DOHH2 (cell line): ENCODE data around the gene NUPR1.
"Not testable (repeated sequence)": the region's sequence is repeated elsewhere in the genome, so short reads cannot be mapped to it uniquely, and the experiment has no call there.

Experiments used
- H3F3A ChIP-seq: fragments of 200-600 bp; sonication (generic), shearing (Covaris generic); 2 replicates; pipeline ENCODE4 v1.6.0; 2016; ENCODE audit warnings: antibody characterized with exemption, mild to moderate bottlenecking; ENCODE audit not compliant: control insufficient read depth, insufficient read depth
- H3K27ac ChIP-seq: fragments of 200-600 bp; sonication (generic); 2 replicates; pipeline ENCODE4 v1.5.1; 2014; ENCODE audit warnings: low read depth, mild to moderate bottlenecking, low read length, moderate library complexity
- H3K27me3 ChIP-seq: fragments of 200-600 bp; sonication (generic); 2 replicates; pipeline ENCODE4 v1.6.1; 2014; ENCODE audit warnings: mild to moderate bottlenecking, low read length, mixed read lengths; ENCODE audit not compliant: control insufficient read depth
- H3K36me3 ChIP-seq: fragments of 200-600 bp; sonication (generic); 2 replicates; pipeline ENCODE4 v1.6.1; 2014; ENCODE audit warnings: mild to moderate bottlenecking, low read length, moderate library complexity, mixed read lengths; ENCODE audit not compliant: control insufficient read depth
- H3K4me1 ChIP-seq: fragments of 200-600 bp; sonication (generic); 2 replicates; pipeline ENCODE4 v1.6.1; 2014; ENCODE audit warnings: mild to moderate bottlenecking, low read length, mixed read lengths; ENCODE audit not compliant: control insufficient read depth
- H3K4me2 ChIP-seq: fragments of 200-600 bp; sonication (generic); 2 replicates; pipeline ENCODE4 v1.6.0; 2014; ENCODE audit warnings: mild to moderate bottlenecking, low read length, moderate library complexity
- H3K4me3 ChIP-seq: fragments of 200-600 bp; sonication (generic); 2 replicates; pipeline ENCODE4 v1.5.1; 2014; ENCODE audit warnings: mild to moderate bottlenecking, low read length, mixed read lengths
- H3K79me2 ChIP-seq: fragments of 200-600 bp; sonication (generic); 2 replicates; pipeline ENCODE4 v1.6.1; 2014; ENCODE audit warnings: mild to moderate bottlenecking, low read length, mixed read lengths; ENCODE audit not compliant: control insufficient read depth
- H3K9me2 ChIP-seq: fragments of 200-600 bp; sonication (generic); replicated peaks from 2 replicates; pipeline ENCODE4 v1.6.1; 2014; ENCODE audit warnings: mild to moderate bottlenecking, low read length, mixed read lengths; ENCODE audit not compliant: control insufficient read depth
- H3K9me3 ChIP-seq: fragments of 200-600 bp; sonication (generic); 2 replicates; pipeline ENCODE4 v1.6.1; 2014; ENCODE audit warnings: antibody characterized with exemption, low read length, mixed read lengths; ENCODE audit not compliant: control insufficient read depth, insufficient read depth
- H4K20me1 ChIP-seq: fragments of 200-600 bp; sonication (generic); 2 replicates; pipeline ENCODE4 v1.6.0; 2014; ENCODE audit warnings: low read depth, mild to moderate bottlenecking, antibody characterized with exemption, low read length, moderate library complexity; ENCODE audit not compliant: control insufficient read depth, insufficient read depth
- CTCF ChIP-seq: fragments of 200-600 bp; sonication (generic); IDR thresholded peaks from one replicate; pipeline ENCODE4 v1.5.1; 2014; ENCODE audit warnings: antibody characterized with exemption, mild to moderate bottlenecking, low read depth, low read length; ENCODE audit not compliant: poor library complexity, severe bottlenecking
- EZH2phosphoT487 ChIP-seq: fragments of 200-600 bp; sonication (generic); IDR thresholded peaks from 2 replicates; pipeline ENCODE4 v1.6.1; 2017; ENCODE audit warnings: borderline replicate concordance, mild to moderate bottlenecking, antibody characterized with exemption, low read length, moderate library complexity, mixed read lengths

NUPR1 gene

GRCh38 chr16:28502290-28502689, 36.5 kb downstream of the NUPR1 start:
- H3K9me3 ChIP-seq: no peaks in the 10 kb centered on the region
- no peak for TF ChIP-seq CTCF
- TF ChIP-seq EZH2phosphoT487: no peak
- no peak overlapping the region for H3K4me2 ChIP-seq
- H3K27me3 ChIP-seq: peaks cover 36% of the 10 kb centered on the region
- no peaks in the 10 kb centered on the region for H3K36me3 ChIP-seq
- H3K27ac ChIP-seq: no peak overlapping the region
- H4K20me1 ChIP-seq: no peaks in the 10 kb centered on the region
- no peaks in the 10 kb centered on the region for H3F3A ChIP-seq
- H3K4me1 ChIP-seq: 0 out of 2 replicates have a peak, but pooled peaks cover 5% of the 10 kb centered on the region
- H3K79me2 ChIP-seq: no peaks in the 10 kb centered on the region
- H3K9me2 ChIP-seq: no peaks in the 10 kb centered on the region
- no peak overlapping the region for H3K4me3 ChIP-seq

GRCh38 chr16:28501258-28502232, 37.2 kb downstream of the NUPR1 start:
- Histone ChIP-seq H3K79me2 (no peaks in the 10 kb centered on the region), H3K9me2 (no peaks in the 10 kb centered on the region), H3F3A (no peaks in the 10 kb centered on the region), H3K4me1 (0 out of 2 replicates have a peak, but pooled peaks cover under 1% of the 10 kb centered on the region), H4K20me1 (no peaks in the 10 kb centered on the region), H3K4me2 (no peak overlapping the region), H3K9me3 (no peaks in the 10 kb centered on the region), H3K4me3 (no peak overlapping the region), H3K27me3 (peaks cover 28% of the 10 kb centered on the region), H3K36me3 (no peaks in the 10 kb centered on the region), H3K27ac (no peak overlapping the region)
- TF ChIP-seq EZH2phosphoT487 (no peak), CTCF (no peak)

- not testable (repeated sequence) for H3K4me3 ChIP-seq, H3K36me3 ChIP-seq, H4K20me1 ChIP-seq, H3F3A ChIP-seq, H3K9me3 ChIP-seq, H3K27ac ChIP-seq, H3K4me2 ChIP-seq, H3K4me1 ChIP-seq, H3K9me2 ChIP-seq, H3K79me2 ChIP-seq
- peaks cover 19% of the 10 kb centered on the region for H3K27me3 ChIP-seq
Observed at GRCh38 chr16:28500476-28501180, 38.1 kb downstream of the NUPR1 start.

GRCh38 chr16:28499854-28500253, 38.9 kb downstream of the NUPR1 start:
- no peak overlapping the region for H3K4me2 ChIP-seq
- no peaks in the 10 kb centered on the region for H3K9me2 ChIP-seq
- H3K27ac ChIP-seq: no peak overlapping the region
- TF ChIP-seq CTCF (no peak), EZH2phosphoT487 (no peak)
- H3K36me3 ChIP-seq: no peaks in the 10 kb centered on the region
- no peak overlapping the region for H3K4me3 ChIP-seq
- H3F3A ChIP-seq: no peaks in the 10 kb centered on the region
- peaks cover 14% of the 10 kb centered on the region for H3K27me3 ChIP-seq
- no peaks in the 10 kb centered on the region for H3K9me3 ChIP-seq
- H3K4me1 ChIP-seq: peaks cover 5% of the 10 kb centered on the region
- H3K79me2 ChIP-seq: no peaks in the 10 kb centered on the region
- H4K20me1 ChIP-seq: no peaks in the 10 kb centered on the region
